ENCODE measurements around the gene WDR64. TPM values are rescaled to one million over a fixed set of nuclear protein-coding genes. Genes with fewer than 3 reads are reported as not detected.
"Not testable (repeated sequence)": the region's sequence is repeated elsewhere in the genome, so short reads cannot be mapped to it uniquely, and the experiment has no call there.

WDR64 gene
- total and polyA plus RNA-seq, 3 donors from 2014 or later = 4.3 to 7.1 (median 5.5) TPM

GRCh38 chr1:241647658-241648057 lies 4.4 kb upstream of the WDR64 start:
- 91 to 94% methylated on average over 1 of the region's 1 CpG for WGBS, 2 donors
- H3K27ac ChIP-seq = no peak overlapping the region
- TF ChIP-seq, protein P1, sequence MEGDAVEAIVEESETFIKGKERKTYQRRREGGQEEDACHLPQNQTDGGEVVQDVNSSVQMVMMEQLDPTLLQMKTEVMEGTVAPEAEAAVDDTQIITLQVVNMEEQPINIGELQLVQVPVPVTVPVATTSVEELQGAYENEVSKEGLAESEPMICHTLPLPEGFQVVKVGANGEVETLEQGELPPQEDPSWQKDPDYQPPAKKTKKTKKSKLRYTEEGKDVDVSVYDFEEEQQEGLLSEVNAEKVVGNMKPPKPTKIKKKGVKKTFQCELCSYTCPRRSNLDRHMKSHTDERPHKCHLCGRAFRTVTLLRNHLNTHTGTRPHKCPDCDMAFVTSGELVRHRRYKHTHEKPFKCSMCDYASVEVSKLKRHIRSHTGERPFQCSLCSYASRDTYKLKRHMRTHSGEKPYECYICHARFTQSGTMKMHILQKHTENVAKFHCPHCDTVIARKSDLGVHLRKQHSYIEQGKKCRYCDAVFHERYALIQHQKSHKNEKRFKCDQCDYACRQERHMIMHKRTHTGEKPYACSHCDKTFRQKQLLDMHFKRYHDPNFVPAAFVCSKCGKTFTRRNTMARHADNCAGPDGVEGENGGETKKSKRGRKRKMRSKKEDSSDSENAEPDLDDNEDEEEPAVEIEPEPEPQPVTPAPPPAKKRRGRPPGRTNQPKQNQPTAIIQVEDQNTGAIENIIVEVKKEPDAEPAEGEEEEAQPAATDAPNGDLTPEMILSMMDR (IDR thresholded peaks at IDR 0.05) = no peak
- intact Hi-C loops (cut with DNase I; ENCODE audit: low total_unique reads) = no loop called here
- no peaks in the 10 kb centered on the region for H3K36me3 ChIP-seq (ENCODE audit: low read depth, missing control alignments)
- no peaks in the 10 kb centered on the region for H3K9me3 ChIP-seq
- H3K4me1 ChIP-seq = peaks cover 5% of the 10 kb centered on the region
- no peak for DNase-seq
- H3K27me3 ChIP-seq = no peaks in the 10 kb centered on the region
- no peak overlapping the region for H3K4me3 ChIP-seq

DNA sequence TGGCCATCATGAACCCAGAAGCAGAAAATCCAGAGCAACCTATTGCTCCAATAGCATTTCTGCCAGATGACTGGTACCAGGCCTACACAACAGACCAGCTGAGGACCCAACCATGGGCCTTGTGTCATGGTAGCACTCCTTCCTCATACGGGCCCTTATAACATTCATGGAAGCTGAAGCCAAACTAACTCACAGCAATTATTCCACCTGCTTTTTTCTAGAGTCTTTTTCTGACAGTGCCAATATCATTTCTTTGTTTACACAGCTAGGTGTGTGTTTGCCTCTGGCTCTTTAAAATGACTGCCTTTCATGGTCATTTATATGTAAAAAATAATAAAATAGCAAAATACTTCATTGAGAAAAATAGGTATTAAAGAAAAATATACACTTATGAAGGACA lies 3.9 kb upstream of the WDR64 start:
- no peak for DNase-seq
- no peaks in the 10 kb centered on the region for H3K27me3 ChIP-seq
- no peaks in the 10 kb centered on the region for H3K9me3 ChIP-seq
- H3K36me3 ChIP-seq (ENCODE audit: low read depth, missing control alignments) = no peaks in the 10 kb centered on the region
- no peak overlapping the region for H3K4me3 ChIP-seq
- H3K27ac ChIP-seq = no peak overlapping the region
- 93 to 95% methylated on average over 1 of the region's 1 CpG for WGBS, 2 donors
- peaks cover 5% of the 10 kb centered on the region for H3K4me1 ChIP-seq
- no peak for TF ChIP-seq POLR2A (IDR thresholded peaks at IDR 0.05)
- TF ChIP-seq, protein P1 (IDR thresholded peaks at IDR 0.05) = no peak
- intact Hi-C loops (cut with DNase I; ENCODE audit: low total_unique reads) = no loop called here

GRCh38 chr1:241654019-241654418 lies 1.9 kb downstream of the WDR64 start:
- TF ChIP-seq, protein P1 (IDR thresholded peaks at IDR 0.05) = no peak
- no peak for TF ChIP-seq POLR2A (IDR thresholded peaks at IDR 0.05)
- intact Hi-C loops (cut with DNase I; ENCODE audit: low total_unique reads) = no loop called here
- no peak overlapping the region for H3K4me3 ChIP-seq
- 24 to 38% methylated on average over 1 of the region's 1 CpG for WGBS, 2 donors
- H3K36me3 ChIP-seq (ENCODE audit: low read depth, missing control alignments) = no peaks in the 10 kb centered on the region
- H3K9me3 ChIP-seq = no peaks in the 10 kb centered on the region
- peaks cover 24% of the 10 kb centered on the region for H3K4me1 ChIP-seq
- no peak for DNase-seq
- H3K27ac ChIP-seq = peak overlapping the region; percentile 51 to 76
- no peaks in the 10 kb centered on the region for H3K27me3 ChIP-seq

- Histone ChIP-seq H3K36me3 (ENCODE audit: low read depth, missing control alignments) (no peaks in the 10 kb centered on the region), H3K4me3 (no peak overlapping the region), H3K27ac (peak overlapping the region; percentile 4 to 76), H3K9me3 (no peaks in the 10 kb centered on the region), H3K4me1 (peaks cover 24% of the 10 kb centered on the region), H3K27me3 (no peaks in the 10 kb centered on the region)
- no peak for DNase-seq
- 50 to 63% methylated on average over 1 of the region's 1 CpG for WGBS, 2 donors
- intact Hi-C loops (cut with DNase I; ENCODE audit: low total_unique reads) = no loop called here
- TF ChIP-seq POLR2A (IDR thresholded peaks at IDR 0.05) = no peak
- TF ChIP-seq, protein P1 (IDR thresholded peaks at IDR 0.05) = no peak
Measured at GRCh38 chr1:241654641-241655040, 2.6 kb downstream of the WDR64 start.

DNA sequence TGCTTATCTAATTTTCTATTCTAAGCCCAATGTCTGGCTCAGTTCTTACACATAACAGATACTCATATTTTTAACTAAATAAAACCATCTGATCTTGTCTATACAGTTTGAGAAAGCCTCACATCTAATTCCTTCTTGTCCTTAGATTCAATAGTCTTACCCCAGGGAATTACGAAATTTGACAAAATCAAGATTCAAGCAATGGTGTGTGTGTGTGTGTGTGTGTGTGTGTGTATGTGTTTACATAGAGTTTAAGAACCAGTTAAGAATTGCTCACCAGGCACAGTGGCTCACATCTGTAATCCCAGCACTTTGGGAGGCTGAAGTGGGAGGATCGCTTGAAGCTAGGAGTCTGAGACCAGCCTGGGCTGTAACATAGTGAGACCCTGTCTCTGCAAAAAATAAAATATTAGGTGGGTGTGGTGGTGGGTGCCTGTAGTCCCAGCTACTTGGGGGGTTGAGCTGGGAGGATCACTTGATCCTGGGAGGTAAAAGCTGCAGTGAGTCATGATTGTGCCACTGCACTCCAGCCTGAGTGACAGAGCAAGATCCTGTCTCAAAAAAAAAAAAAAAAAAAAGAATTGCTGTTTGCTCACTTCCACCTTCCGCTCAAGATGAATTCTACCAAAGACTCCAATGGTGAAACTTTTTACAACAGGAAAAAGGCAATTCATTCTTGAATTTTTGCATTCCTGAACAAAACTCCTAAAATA lies 6.2 kb downstream of the WDR64 start:
- intact Hi-C loops (cut with DNase I; ENCODE audit: low total_unique reads) = no loop called here
- Histone ChIP-seq H3K27ac (no peak overlapping the region), H3K4me3 (no peak overlapping the region), H3K36me3 (ENCODE audit: low read depth, missing control alignments) (no peaks in the 10 kb centered on the region), H3K9me3 (no peaks in the 10 kb centered on the region), H3K27me3 (no peaks in the 10 kb centered on the region), H3K4me1 (peaks cover 24% of the 10 kb centered on the region)
- no peak for DNase-seq
- TF ChIP-seq POLR2A (IDR thresholded peaks at IDR 0.05) = no peak
- TF ChIP-seq, protein P1 (IDR thresholded peaks at IDR 0.05) = no peak
- WGBS, 2 donors = 93 to 97% methylated on average over 3 of the region's 3 CpGs

- intact Hi-C loops (cut with DNase I; ENCODE audit: low total_unique reads); H3K27me3 ChIP-seq; H3K36me3 ChIP-seq (ENCODE audit: low read depth, missing control alignments); DNase-seq; H3K27ac ChIP-seq; H3K9me3 ChIP-seq; H3K4me3 ChIP-seq: not testable (repeated sequence)
- H3K4me1 ChIP-seq = peaks cover 19% of the 10 kb centered on the region
- 86 to 96% methylated on average over 2 of the region's 2 CpGs for WGBS, 2 donors
Measured at GRCh38 chr1:241659016-241659415, 6.9 kb downstream of the WDR64 start.

All from testis (tissue), 3 donors.